ENCODE results near the gene LGALS4.

GRCh38 chr19:38809592-38810252 lies 3.0 kb downstream of the LGALS4 start:
- TF ChIP-seq CTCF (IDR thresholded peaks at IDR 0.05) = no peak
- no peak for TF ChIP-seq POLR2A (IDR thresholded peaks at IDR 0.05)
